H1 (cell line): Measurements from ENCODE around the gene SPIRE2. TPM values are rescaled to one million over a fixed set of nuclear protein-coding genes. Genes with fewer than 3 reads are reported as not detected.

Source experiments
- CHD7 ChIP-seq: fragments of 300-600 bp; sonication (generic); IDR thresholded peaks from 2 replicates; pipeline ENCODE4 v1.7.1; 2012; ENCODE audit warnings: low read length, moderate library complexity, mild to moderate bottlenecking, inconsistent platforms; ENCODE audit not compliant: insufficient replicate concordance
- EP300 ChIP-seq, 2 experiments: IDR thresholded peaks; 1 replicate in 1 of 2; 2 replicates in 1 of 2; pipeline ENCODE4 v1.6.1; 2011 to 2012; ENCODE audit warnings: low read depth in 2 of 2, low read length in 2 of 2, mild to moderate bottlenecking in 2 of 2, borderline replicate concordance in 1 of 2, inconsistent platforms in 1 of 2, moderate library complexity in 1 of 2
- GTF2F1 ChIP-seq: IDR thresholded peaks from 2 replicates; pipeline ENCODE4 v1.6.1; 2012; ENCODE audit warnings: low read depth, low read length, improper control_type of control experiment, borderline replicate concordance
- POU5F1 ChIP-seq: IDR thresholded peaks from 2 replicates; pipeline ENCODE4 v1.6.1; 2011; ENCODE audit warnings: low read depth, mild to moderate bottlenecking, low read length, moderate library complexity
- RAD21 ChIP-seq, 2 experiments: IDR thresholded peaks in 1 of 2; conservative IDR thresholded peaks in 1 of 2; 2 replicates each; pipeline ENCODE4 v1.6.1; 2011; ENCODE audit warnings: low read depth in 2 of 2, low read length in 2 of 2, improper control_type of control experiment in 1 of 2, inconsistent platforms in 1 of 2, mild to moderate bottlenecking in 1 of 2, moderate library complexity in 1 of 2
- RBBP5 ChIP-seq: IDR thresholded peaks from 2 replicates; pipeline ENCODE4 v1.7.1; 2012; ENCODE audit warnings: low read depth, mild to moderate bottlenecking, inconsistent platforms, low read length, moderate library complexity, borderline replicate concordance
- RXRA ChIP-seq: IDR thresholded peaks from 2 replicates; pipeline ENCODE4 v1.6.1; 2011; ENCODE audit warnings: low read depth, mild to moderate bottlenecking, low read length, moderate library complexity; ENCODE audit not compliant: insufficient read depth
- SIRT6 ChIP-seq: IDR thresholded peaks from one replicate; pipeline ENCODE4 v1.7.1; 2012; ENCODE audit warnings: low read length, inconsistent platforms
- polyA plus RNA-seq, 7 experiments: library from polyadenylated mRNA; depleted of rRNA in 3 of 7; stranded (reverse) in 5 of 7; unstranded in 2 of 7; fragments of >200 nt in 5 of 7; fragments of 200-250 nt in 2 of 7; gene quantifications; 1 replicate in 5 of 7; 2 replicates in 1 of 7; 4 replicates in 1 of 7; pipeline versions ENCODE4 v1.2.1 to v1.2.3, GENCODE V29; 2011 to 2013; ENCODE audit warnings: missing spikeins in 2 of 7, mixed read lengths in 2 of 7
- total RNA-seq: library from RNA; stranded (reverse); fragmentation: NEBNext Ultra II Directional; extraction: Animal tissue kit (Norgen Biotek cat#: 25700); gene quantifications from 2 replicates; pipeline ENCODE4 v1.2.1, GENCODE V29; 2021
- TF ChIP-seq, protein P1 (sequence below): IDR thresholded peaks from 2 replicates; pipeline ENCODE4 v1.6.1; 2012; ENCODE audit warnings: inconsistent platforms

SPIRE2 gene
- total and polyA plus RNA-seq, 2 of the 8 experiments (the other 6 are each of a cell fraction or from before 2014, with no cell fraction given): 7.4 to 15.4 TPM

- TF ChIP-seq CHD7: no peak
- TF ChIP-seq SIRT6: no peak
- no peak for TF ChIP-seq RXRA
- no peak for TF ChIP-seq GTF2F1
- TF ChIP-seq RBBP5: no peak
- no peak for TF ChIP-seq RAD21 (IDR thresholded peaks at IDR 0.05 in 1 of 2, conservative IDR thresholded peaks at IDR 0.05 in 1 of 2; ENCODE audit: low read depth in 2 of 2, low read length in 2 of 2)
- no peak for TF ChIP-seq EP300 (IDR thresholded peaks at IDR 0.05; ENCODE audit: borderline replicate concordance in 1 of 2, low read depth in 2 of 2, low read length in 2 of 2)
- no peak for TF ChIP-seq POU5F1
- TF ChIP-seq, protein P1, sequence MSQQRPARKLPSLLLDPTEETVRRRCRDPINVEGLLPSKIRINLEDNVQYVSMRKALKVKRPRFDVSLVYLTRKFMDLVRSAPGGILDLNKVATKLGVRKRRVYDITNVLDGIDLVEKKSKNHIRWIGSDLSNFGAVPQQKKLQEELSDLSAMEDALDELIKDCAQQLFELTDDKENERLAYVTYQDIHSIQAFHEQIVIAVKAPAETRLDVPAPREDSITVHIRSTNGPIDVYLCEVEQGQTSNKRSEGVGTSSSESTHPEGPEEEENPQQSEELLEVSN: no peak
Measured at GRCh38 chr16:89911375-89911774, 83.1 kb downstream of the SPIRE2 start (continued).
